Colonic mucosa (tissue), 4 donors: ENCODE results near the gene LRRC42. TPM values are rescaled to one million over a fixed set of nuclear protein-coding genes. Genes with fewer than 3 reads are reported as not detected.

Experiments
- DNase-seq: peaks from one replicate; pipeline ENCODE4 v3.0.0-alpha.2; 2020
- H3K27ac ChIP-seq: fragments of 200-600 bp; one replicate; pipeline ENCODE4 v1.8.0; 2021
- H3K27me3 ChIP-seq: fragments of 200-600 bp; one replicate; pipeline ENCODE4 v1.8.0; 2021
- H3K36me3 ChIP-seq: fragments of 200-600 bp; one replicate; pipeline ENCODE4 v1.8.0; 2021
- H3K4me1 ChIP-seq: fragments of 200-600 bp; one replicate; pipeline ENCODE4 v1.8.0; 2021; ENCODE audit warnings: mild to moderate bottlenecking
- H3K4me3 ChIP-seq: fragments of 200-600 bp; one replicate; pipeline ENCODE4 v1.8.0; 2021
- H3K9ac ChIP-seq, 2 donors: one replicate each; pipeline ENCODE4 v1.7.0; 2013; ENCODE audit warnings: control low read depth in 2 of 2, low read depth in 2 of 2, low read length in 2 of 2
- H3K9me3 ChIP-seq: fragments of 200-600 bp; one replicate; pipeline ENCODE4 v1.8.0; 2021
- intact Hi-C: fragments of 100-400 bp; cut with DNase I; formaldehyde crosslinking; loops from one replicate; pipeline ENCODE4 v1.14.1; 2022
- total RNA-seq, 2 donors: library from RNA; stranded (reverse); fragmentation: NEBNext Ultra II Directional in 1 of 2; extraction: Animal tissue kit (Norgen Biotek cat#: 25700) in 1 of 2; gene quantifications; one replicate each; pipeline ENCODE4 v1.2.1, GENCODE V29; 2021
- TF ChIP-seq, protein P1 (sequence below): fragments of 200-600 bp; IDR thresholded peaks from one replicate; pipeline ENCODE4 v1.8.0; 2022; ENCODE audit warnings: antibody characterized with exemption, mild to moderate bottlenecking
- donor health status: healthy.
- donor health status: DM: no; HTN: no; CAD: no.
- donor health status: DM: no; HTN: no; CAD: no.

LRRC42 gene
- total RNA-seq, 2 donors from 2014 or later = 23.2 to 24.8 TPM

DNA sequence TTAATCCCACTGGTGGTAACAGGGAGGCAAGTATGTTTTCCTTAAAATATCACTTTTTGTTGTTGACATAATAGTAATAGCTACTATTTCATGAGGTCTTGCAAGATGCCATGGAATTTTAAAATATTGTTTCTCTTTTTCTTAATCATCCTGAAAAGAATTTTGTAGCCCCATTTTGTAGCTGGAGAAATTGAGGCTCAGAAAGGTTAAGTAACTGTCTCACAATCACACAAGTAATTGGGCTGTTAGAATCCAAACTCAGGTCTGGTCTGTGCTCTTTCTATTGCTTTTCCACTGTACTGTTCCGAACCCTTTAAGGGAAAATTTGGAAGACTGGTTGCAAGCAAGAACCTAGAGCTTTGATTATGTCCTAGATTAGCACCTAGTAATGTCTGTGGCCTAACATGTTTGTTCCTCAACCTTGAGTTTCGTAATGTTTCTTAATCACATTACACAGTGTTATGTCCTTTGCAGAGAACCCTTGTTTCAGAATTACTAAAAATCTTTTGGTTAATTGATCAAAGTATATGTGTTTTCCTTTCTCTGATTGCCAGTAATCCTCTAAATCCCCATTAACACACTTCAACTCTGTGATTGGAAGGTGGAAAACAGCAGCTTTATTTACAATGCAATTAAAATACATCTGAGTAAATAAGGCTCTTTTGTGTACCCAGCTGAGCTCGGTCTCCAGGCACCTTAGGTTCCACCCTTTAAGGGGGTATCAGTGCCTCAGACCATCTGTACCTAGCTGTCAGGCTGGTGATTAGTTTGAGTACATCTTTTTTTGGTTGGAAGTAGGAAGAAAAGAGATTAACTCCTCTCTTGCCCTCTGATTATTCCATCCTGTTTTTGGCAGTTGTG lies 10.4 kb downstream of the LRRC42 start:
- no peaks in the 10 kb centered on the region for H3K36me3 ChIP-seq
- no peak overlapping the region for H3K4me3 ChIP-seq
- H3K9ac ChIP-seq = peak overlapping the region in 1 of 2 donors; percentile 1
- no peak overlapping the region for H3K27ac ChIP-seq
- no peak for DNase-seq
- intact Hi-C loops = no loop called here
- no peaks in the 10 kb centered on the region for H3K9me3 ChIP-seq
- no peaks in the 10 kb centered on the region for H3K27me3 ChIP-seq
- TF ChIP-seq, protein P1, sequence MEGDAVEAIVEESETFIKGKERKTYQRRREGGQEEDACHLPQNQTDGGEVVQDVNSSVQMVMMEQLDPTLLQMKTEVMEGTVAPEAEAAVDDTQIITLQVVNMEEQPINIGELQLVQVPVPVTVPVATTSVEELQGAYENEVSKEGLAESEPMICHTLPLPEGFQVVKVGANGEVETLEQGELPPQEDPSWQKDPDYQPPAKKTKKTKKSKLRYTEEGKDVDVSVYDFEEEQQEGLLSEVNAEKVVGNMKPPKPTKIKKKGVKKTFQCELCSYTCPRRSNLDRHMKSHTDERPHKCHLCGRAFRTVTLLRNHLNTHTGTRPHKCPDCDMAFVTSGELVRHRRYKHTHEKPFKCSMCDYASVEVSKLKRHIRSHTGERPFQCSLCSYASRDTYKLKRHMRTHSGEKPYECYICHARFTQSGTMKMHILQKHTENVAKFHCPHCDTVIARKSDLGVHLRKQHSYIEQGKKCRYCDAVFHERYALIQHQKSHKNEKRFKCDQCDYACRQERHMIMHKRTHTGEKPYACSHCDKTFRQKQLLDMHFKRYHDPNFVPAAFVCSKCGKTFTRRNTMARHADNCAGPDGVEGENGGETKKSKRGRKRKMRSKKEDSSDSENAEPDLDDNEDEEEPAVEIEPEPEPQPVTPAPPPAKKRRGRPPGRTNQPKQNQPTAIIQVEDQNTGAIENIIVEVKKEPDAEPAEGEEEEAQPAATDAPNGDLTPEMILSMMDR = no peak
- H3K4me1 ChIP-seq = no peaks in the 10 kb centered on the region

DNA sequence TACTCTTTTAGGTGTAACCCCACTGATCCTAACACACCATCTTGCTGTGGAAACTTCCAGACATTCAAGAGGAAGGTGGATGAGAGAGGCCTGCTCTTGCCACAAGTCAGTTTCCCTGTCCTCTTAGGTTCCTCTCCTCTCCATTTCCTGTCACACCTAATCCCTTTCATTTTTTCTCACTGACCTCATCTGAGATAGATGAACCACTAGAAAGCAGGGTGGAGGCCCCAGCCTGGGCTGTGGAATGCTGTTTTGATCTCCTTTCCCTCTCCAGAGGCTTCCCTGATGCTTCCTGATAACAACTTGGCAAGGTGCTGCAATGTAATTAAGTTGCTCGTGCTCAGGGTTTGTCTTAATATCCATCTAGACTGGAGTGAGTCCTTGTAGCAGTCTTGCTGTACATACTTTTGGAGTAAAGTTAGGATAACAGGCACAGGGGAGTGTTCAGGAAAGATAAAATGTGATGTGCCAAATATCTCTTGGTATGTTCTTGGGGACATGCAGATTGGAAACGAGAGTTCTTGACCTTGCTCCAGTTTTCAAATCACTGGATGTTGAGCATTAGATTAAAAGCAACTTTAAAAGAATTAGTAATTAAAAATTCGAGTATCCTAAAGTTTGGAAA lies 11.2 kb downstream of the LRRC42 start:
- peak; percentile 25 for DNase-seq

GRCh38 chr1:53959664-53960250 lies 13.6 kb downstream of the LRRC42 start:
- H3K9me3 ChIP-seq = no peaks in the 10 kb centered on the region
- no peak overlapping the region for H3K9ac ChIP-seq
- H3K27me3 ChIP-seq = no peaks in the 10 kb centered on the region
- H3K4me3 ChIP-seq = no peak overlapping the region
- H3K27ac ChIP-seq = no peak overlapping the region
- DNase-seq = no peak
- no peaks in the 10 kb centered on the region for H3K36me3 ChIP-seq
- H3K4me1 ChIP-seq = no peaks in the 10 kb centered on the region
- TF ChIP-seq, protein P1 = peak; percentile 62
- intact Hi-C loops = loop anchor here (5.0 kb wide), 1 partner anchor 82 kb away; no protein-coding TSS in a partner anchor

More for the DNA sequence above, 11.2 kb downstream of the LRRC42 start:
- no peaks in the 10 kb centered on the region for H3K27me3 ChIP-seq
- peak overlapping the region in 1 of 2 donors; percentile 1 for H3K9ac ChIP-seq
- H3K4me3 ChIP-seq = no peak overlapping the region
- no peaks in the 10 kb centered on the region for H3K9me3 ChIP-seq
- TF ChIP-seq, protein P1 = no peak
- H3K4me1 ChIP-seq = no peaks in the 10 kb centered on the region
- no peak overlapping the region for H3K27ac ChIP-seq
- no peaks in the 10 kb centered on the region for H3K36me3 ChIP-seq
- intact Hi-C loops = no loop called here

DNA sequence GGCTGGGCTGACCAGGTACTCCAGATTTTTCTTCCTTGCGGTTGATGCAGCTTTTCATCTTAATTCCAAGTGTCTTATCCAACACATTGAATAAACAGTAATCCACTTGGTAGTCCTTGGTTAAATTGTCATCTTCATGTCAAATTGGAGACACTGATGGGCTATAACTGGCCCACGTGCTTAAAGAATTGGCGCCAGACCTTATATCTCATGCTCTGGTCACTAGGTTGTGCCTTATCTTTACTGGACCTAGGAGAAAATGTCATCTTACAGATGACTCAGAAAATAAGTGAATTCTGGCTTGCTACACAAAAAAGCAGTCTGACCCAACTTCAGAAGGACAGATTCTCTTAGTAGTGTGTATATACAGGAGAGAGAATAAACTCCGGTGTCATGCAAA lies 16.2 kb downstream of the LRRC42 start:
- no peaks in the 10 kb centered on the region for H3K4me1 ChIP-seq
- H3K27ac ChIP-seq = no peak overlapping the region
- no peaks in the 10 kb centered on the region for H3K36me3 ChIP-seq
- H3K9ac ChIP-seq = no peak overlapping the region
- TF ChIP-seq, protein P1 = no peak
- H3K4me3 ChIP-seq = no peak overlapping the region
- intact Hi-C loops = loop anchor here (5.0 kb wide), 1 partner anchor 85 kb away; no protein-coding TSS in a partner anchor
- no peaks in the 10 kb centered on the region for H3K27me3 ChIP-seq
- H3K9me3 ChIP-seq = no peaks in the 10 kb centered on the region
- DNase-seq = no peak

- TF ChIP-seq, protein P1 = no peak
Observed at GRCh38 chr1:53963460-53963859, 17.3 kb downstream of the LRRC42 start.

More at GRCh38 chr1:53963460-53963859, 17.3 kb downstream of the LRRC42 start:
- no peak overlapping the region for H3K4me3 ChIP-seq
- no peaks in the 10 kb centered on the region for H3K9me3 ChIP-seq
- intact Hi-C loops = loop anchor here (5.0 kb wide), 1 partner anchor 86 kb away; no protein-coding TSS in a partner anchor
- no peak overlapping the region for H3K27ac ChIP-seq
- no peak overlapping the region for H3K9ac ChIP-seq
- H3K36me3 ChIP-seq = no peaks in the 10 kb centered on the region
- no peaks in the 10 kb centered on the region for H3K27me3 ChIP-seq
- no peak for DNase-seq
- H3K4me1 ChIP-seq = no peaks in the 10 kb centered on the region
